H9 (cell line): ENCODE measurements around the gene CREB5. TPM values are rescaled to one million over a fixed set of nuclear protein-coding genes. Genes with fewer than 3 reads are reported as not detected.

Experiments
- DNase-seq: peaks from one replicate; pipeline ENCODE4 v3.0.0-alpha.2; 2017
- H2AFZ ChIP-seq: one replicate; pipeline ENCODE4 v1.6.1; 2013; ENCODE audit warnings: mild to moderate bottlenecking, low read length, control low read depth, moderate library complexity
- H2AK5ac ChIP-seq: 2 replicates; pipeline ENCODE4 v1.6.1; 2013; ENCODE audit warnings: low read length, control low read depth, mixed read lengths; ENCODE audit not compliant: insufficient read length
- H2BK120ac ChIP-seq: one replicate; pipeline ENCODE4 v1.6.1; 2013; ENCODE audit warnings: low read depth, mild to moderate bottlenecking, low read length, control low read depth, inconsistent platforms; ENCODE audit not compliant: poor library complexity, severe bottlenecking
- H2BK12ac ChIP-seq: 2 replicates; pipeline ENCODE4 v1.6.1; 2013; ENCODE audit warnings: low read length, control low read depth, mixed read lengths, low read depth; ENCODE audit not compliant: insufficient read length
- H2BK15ac ChIP-seq: 2 replicates; pipeline ENCODE4 v1.6.1; 2013; ENCODE audit warnings: low read depth, low read length, control low read depth
- H2BK20ac ChIP-seq: one replicate; pipeline ENCODE4 v1.6.1; 2013; ENCODE audit warnings: low read depth, mild to moderate bottlenecking, low read length, control low read depth, inconsistent platforms; ENCODE audit not compliant: poor library complexity, severe bottlenecking
- H2BK5ac ChIP-seq: 2 replicates; pipeline ENCODE4 v1.6.1; 2013; ENCODE audit warnings: low read length, control low read depth, mixed read lengths; ENCODE audit not compliant: insufficient read length
- H3K14ac ChIP-seq: 2 replicates; pipeline ENCODE4 v1.6.1; 2013; ENCODE audit warnings: low read length, control low read depth; ENCODE audit not compliant: insufficient read depth
- H3K18ac ChIP-seq: 2 replicates; pipeline ENCODE4 v1.6.1; 2013; ENCODE audit warnings: low read depth, mild to moderate bottlenecking, mixed read lengths, low read length, control low read depth; ENCODE audit not compliant: insufficient read length
- H3K23ac ChIP-seq: 2 replicates; pipeline ENCODE4 v1.6.1; 2013; ENCODE audit warnings: low read length, control low read depth, mixed read lengths, low read depth; ENCODE audit not compliant: insufficient read length
- H3K23me2 ChIP-seq: 2 replicates; pipeline ENCODE4 v1.6.1; 2013; ENCODE audit warnings: low read depth, mild to moderate bottlenecking, mixed read lengths, low read length, control low read depth; ENCODE audit not compliant: insufficient read length, poor library complexity, severe bottlenecking
- H3K27ac ChIP-seq: 2 replicates; pipeline ENCODE4 v1.5.1; 2013; ENCODE audit warnings: low read length, control low read depth, mixed read lengths, low read depth; ENCODE audit not compliant: insufficient read length
- H3K27me3 ChIP-seq: 2 replicates; pipeline ENCODE4 v1.6.1; 2013; ENCODE audit warnings: low read length, control low read depth, inconsistent platforms; ENCODE audit not compliant: insufficient read depth
- H3K4ac ChIP-seq: 2 replicates; pipeline ENCODE4 v1.6.1; 2013; ENCODE audit warnings: low read depth, mild to moderate bottlenecking, control low read depth, inconsistent platforms, low read length, moderate library complexity
- H3K4me1 ChIP-seq: 2 replicates; pipeline ENCODE4 v1.6.1; 2013; ENCODE audit warnings: low read length, control low read depth, inconsistent platforms; ENCODE audit not compliant: insufficient read depth
- H3K4me2 ChIP-seq: 2 replicates; pipeline ENCODE4 v1.6.1; 2013; ENCODE audit warnings: low read length, control low read depth, mixed read lengths; ENCODE audit not compliant: insufficient read length, insufficient read depth
- H3K56ac ChIP-seq: 2 replicates; pipeline ENCODE4 v1.6.1; 2013; ENCODE audit warnings: low read depth, mild to moderate bottlenecking, mixed read lengths, low read length, control low read depth; ENCODE audit not compliant: insufficient read length
- H3K79me1 ChIP-seq: 2 replicates; pipeline ENCODE4 v1.6.1; 2013; ENCODE audit warnings: low read depth, mild to moderate bottlenecking, moderate library complexity, low read length, control low read depth, inconsistent platforms; ENCODE audit not compliant: insufficient read depth, poor library complexity, severe bottlenecking
- H3K79me2 ChIP-seq: 2 replicates; pipeline ENCODE4 v1.6.1; 2013; ENCODE audit warnings: low read length, control low read depth, inconsistent platforms; ENCODE audit not compliant: insufficient read depth
- H3K9ac ChIP-seq: 2 replicates; pipeline ENCODE4 v1.6.1; 2013; ENCODE audit warnings: low read length, control low read depth, mixed read lengths; ENCODE audit not compliant: insufficient read length; ENCODE audit errors: extremely low read depth
- H3K9me3 ChIP-seq: one replicate; pipeline ENCODE4 v1.6.1; 2013; ENCODE audit warnings: low read depth, low read length, inconsistent platforms; ENCODE audit not compliant: control insufficient read depth
- H3T11ph ChIP-seq: one replicate; pipeline ENCODE4 v1.6.1; 2013; ENCODE audit warnings: mild to moderate bottlenecking, low read length, control low read depth, inconsistent platforms
- H4K20me1 ChIP-seq: one replicate; pipeline ENCODE4 v1.6.1; 2013; ENCODE audit not compliant: control insufficient read depth, insufficient read length, insufficient read depth
- H4K5ac ChIP-seq: 2 replicates; pipeline ENCODE4 v1.6.1; 2013; ENCODE audit warnings: low read depth, mild to moderate bottlenecking, mixed read lengths, low read length, control low read depth; ENCODE audit not compliant: insufficient read length
- H4K8ac ChIP-seq: replicated peaks from 2 replicates; pipeline ENCODE4 v1.6.1; 2013; ENCODE audit warnings: low read length, control low read depth, mixed read lengths, low read depth; ENCODE audit not compliant: insufficient read length
- H4K91ac ChIP-seq: 2 replicates; pipeline ENCODE4 v1.6.1; 2013; ENCODE audit warnings: low read depth, mild to moderate bottlenecking, moderate library complexity, mixed read lengths, low read length, control low read depth; ENCODE audit not compliant: insufficient read length
- H3K27ac Mint-ChIP-seq, 3 experiments: 2 replicates in 2 of 3; 3 replicates in 1 of 3; pipeline ENCODE4 v1.8.0; 2020 to 2021; ENCODE audit warnings: mixed read lengths in 3 of 3, mild to moderate bottlenecking in 1 of 3, moderate library complexity in 1 of 3
- H3K27me3 Mint-ChIP-seq: 2 replicates; pipeline ENCODE4 v1.8.0; 2021; ENCODE audit warnings: low read depth, mild to moderate bottlenecking, moderate library complexity, mixed read lengths
- H3K36me3 Mint-ChIP-seq, 3 experiments: 2 replicates in 2 of 3; 3 replicates in 1 of 3; pipeline ENCODE4 v1.8.0; 2020 to 2021; ENCODE audit warnings: low read depth in 3 of 3, mixed read lengths in 3 of 3; ENCODE audit not compliant: insufficient read depth in 1 of 3
- H3K4me1 Mint-ChIP-seq, 2 experiments: 2 replicates each; pipeline ENCODE4 v1.8.0; 2020; ENCODE audit warnings: mixed read lengths in 2 of 2
- H3K4me3 Mint-ChIP-seq, 2 experiments: 2 replicates in 1 of 2; 3 replicates in 1 of 2; pipeline ENCODE4 v1.8.0; 2020 to 2021; ENCODE audit warnings: mild to moderate bottlenecking in 2 of 2, mixed read lengths in 2 of 2, moderate library complexity in 1 of 2
- H3K9me3 Mint-ChIP-seq, 2 experiments: 2 replicates in 1 of 2; 3 replicates in 1 of 2; pipeline ENCODE4 v1.8.0; 2020; ENCODE audit warnings: mild to moderate bottlenecking in 2 of 2, mixed read lengths in 2 of 2, moderate library complexity in 1 of 2
- CTCF ChIP-seq: fragments of 200-600 bp; sonication (generic); conservative IDR thresholded peaks from 3 replicates; pipeline ENCODE4 v1.8.0; 2021; ENCODE audit warnings: antibody characterized with exemption, mild to moderate bottlenecking
- WGBS: extraction: QIAGEN DNeasy Blood & Tissue Kit; methylation state at CpG from one replicate; pipeline ENCODE4 v1.1.7; 2013; ENCODE audit warnings: missing lambda C conversion rate, low lambda C conversion rate, mixed read lengths; ENCODE audit not compliant: insufficient read length; ENCODE audit errors: extremely low coverage; 5-methylcytosine and 5-hydroxymethylcytosine counted together
- total RNA-seq: library from RNA; stranded (reverse); gene quantifications from 2 replicates; pipeline ENCODE4 v1.2.1, GENCODE V29; 2021

CREB5 gene
- total RNA-seq, 1 experiment from 2014 or later: 4.0 TPM

DNA sequence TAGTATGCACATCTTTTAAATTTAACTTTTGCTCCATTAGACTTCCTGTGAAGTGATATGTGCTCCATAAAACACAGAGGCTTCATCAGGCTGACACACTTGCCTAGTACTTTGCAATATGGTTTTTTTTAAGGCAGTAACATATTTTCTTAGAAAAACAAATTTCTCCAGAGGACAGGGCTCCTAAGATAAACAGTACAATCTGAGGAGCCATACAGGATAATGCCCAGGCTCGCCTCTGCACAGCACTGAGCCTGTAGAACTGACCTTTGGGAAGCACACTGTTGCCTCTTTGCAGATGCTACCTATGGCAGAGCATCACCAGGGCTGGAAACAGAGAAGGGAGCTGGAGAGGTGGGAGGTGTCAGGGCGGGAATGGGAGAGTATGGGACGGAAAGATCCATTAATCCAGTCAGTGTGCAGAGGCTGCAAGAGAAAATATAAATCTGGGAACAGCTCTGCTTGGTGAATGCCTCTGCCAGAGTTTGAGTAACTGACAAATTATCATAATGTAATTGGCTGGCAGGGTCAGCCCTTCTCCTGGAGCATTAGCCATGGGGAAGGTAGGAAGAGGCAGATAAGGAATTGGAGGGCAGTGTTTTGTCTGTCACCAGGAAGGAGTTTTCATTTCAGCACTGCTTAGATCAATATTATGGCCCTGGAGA lies 132.3 kb downstream of the CREB5 start:
- Histone ChIP-seq H3K4ac (no peak overlapping the region), H3K27me3 (no peaks in the 10 kb centered on the region), H3K14ac (no peak overlapping the region), H3K56ac (no peak overlapping the region), H2BK5ac (no peak overlapping the region), H3K18ac (no peak overlapping the region), H4K8ac (no peak overlapping the region), H4K91ac (no peak overlapping the region), H2BK15ac (no peak overlapping the region), H2BK20ac (no peak overlapping the region), H3K4me2 (no peak overlapping the region), H2AFZ (no peak overlapping the region), H3K4me1 (no peaks in the 10 kb centered on the region), H3K9ac (no peak overlapping the region), H3K79me2 (no peaks in the 10 kb centered on the region), H2BK12ac (no peak overlapping the region), H3K79me1 (no peaks in the 10 kb centered on the region), H2BK120ac (no peak overlapping the region), H4K5ac (no peak overlapping the region), H4K20me1 (no peaks in the 10 kb centered on the region), H3K23ac (no peak overlapping the region), H3K27ac (no peak overlapping the region), H3K23me2 (no peaks in the 10 kb centered on the region), H3T11ph (no peak overlapping the region), H3K9me3 (no peaks in the 10 kb centered on the region), H2AK5ac (no peak overlapping the region)
- no peak overlapping the region for H3K27ac Mint-ChIP-seq
- TF ChIP-seq CTCF: no peak
- DNase-seq: no peak
- no CpG with 5 or more reads among the region's 3 CpGs for WGBS
- peaks cover 0 to 18% (median 0%) of the 10 kb centered on the region in 3 experiments; a peak in 2 of 7 replicates for H3K36me3 Mint-ChIP-seq
- peaks cover 7 to 16% of the 10 kb centered on the region in 2 experiments; a peak in 4 of 5 replicates for H3K9me3 Mint-ChIP-seq
- H3K4me1 Mint-ChIP-seq: no peaks in the 10 kb centered on the region
- no peak overlapping the region for H3K4me3 Mint-ChIP-seq
- peaks cover 1% of the 10 kb centered on the region; the same call in 1 of the 2 replicates for H3K27me3 Mint-ChIP-seq
